NCI-H2227 (cell line): Measurements from ENCODE around the gene KRTCAP2.
A peak's percentile ranks its signal among the peaks of the same experiment; 100 is the strongest.

Source experiments
- DNase-seq: peaks from one replicate; lab custom pipeline; 2025; ENCODE audit not compliant: unreplicated experiment; lab: John Stamatoyannopoulos, UW

KRTCAP2 gene

GRCh38 chr1:155135415-155136028 lies 37.6 kb downstream of the KRTCAP2 start, which contains the start of gene SLC50A1:
Gene SLC50A1 (plus strand): TSS chr1:155135852. CDS start chr1:155135912, 60 bp downstream.
- peak; percentile 98 for DNase-seq

- peak; percentile 77 for DNase-seq
Observed at GRCh38 chr1:155134880-155135414, 38.2 kb downstream of the KRTCAP2 start.

- no peak for DNase-seq
Observed at GRCh38 chr1:155134322-155134721, 38.8 kb downstream of the KRTCAP2 start.

- no peak for DNase-seq
Observed at GRCh38 chr1:155133799-155134281, 39.3 kb downstream of the KRTCAP2 start.

- no peak for DNase-seq
Observed at GRCh38 chr1:155131856-155132255, 41.2 kb downstream of the KRTCAP2 start.

- no peak for DNase-seq
Observed at GRCh38 chr1:155131285-155131684, 41.8 kb downstream of the KRTCAP2 start.

- DNase-seq, result peak; percentile 36
Observed at GRCh38 chr1:155130272-155131006, 42.7 kb downstream of the KRTCAP2 start.

- no peak for DNase-seq
Observed at GRCh38 chr1:155128755-155129473, 44.2 kb downstream of the KRTCAP2 start.

- DNase-seq, result no peak
Observed at GRCh38 chr1:155127967-155128754, 44.9 kb downstream of the KRTCAP2 start.

GRCh38 chr1:155127105-155127966 lies 45.8 kb downstream of the KRTCAP2 start, which contains the start of gene EFNA1:
Gene EFNA1 (plus strand): TSS chr1:155127876. CDS start chr1:155127978, 102 bp downstream.
- peak; percentile 75 for DNase-seq

- peak; percentile 73 for DNase-seq
Observed at GRCh38 chr1:155126556-155127104, 46.5 kb downstream of the KRTCAP2 start.

- peak; percentile 77 for DNase-seq
Observed at GRCh38 chr1:155125946-155126555, 47.1 kb downstream of the KRTCAP2 start.

- DNase-seq, result no peak
Observed at GRCh38 chr1:155125511-155125945, 47.6 kb downstream of the KRTCAP2 start.

- no peak for DNase-seq
Observed at GRCh38 chr1:155124503-155125463, 48.3 kb downstream of the KRTCAP2 start.

- DNase-seq, result no peak
Observed at GRCh38 chr1:155123801-155124200, 49.3 kb downstream of the KRTCAP2 start.

GRCh38 chr1:155122308-155122707 lies 50.8 kb downstream of the KRTCAP2 start:
- DNase-seq, result no peak

GRCh38 chr1:155121249-155121648 lies 51.9 kb downstream of the KRTCAP2 start:
- DNase-seq, result no peak

GRCh38 chr1:155120253-155120652 lies 52.9 kb downstream of the KRTCAP2 start:
- DNase-seq, result no peak
